Neural crest cell (in vitro differentiated cells): ENCODE data around the gene RERE. TPM values are rescaled to one million over a fixed set of nuclear protein-coding genes. Genes with fewer than 3 reads are reported as not detected.

Experiments used
- DNase-seq: peaks from one replicate; pipeline ENCODE4 v3.0.0; 2021; ENCODE audit warnings: low read depth, mixed read lengths, low spot score
- H3K27ac Mint-ChIP-seq: one replicate; pipeline ENCODE4 v1.8.0; 2021; ENCODE audit warnings: mild to moderate bottlenecking, mixed read lengths; ENCODE audit not compliant: unreplicated experiment
- H3K27me3 Mint-ChIP-seq: 2 replicates; pipeline ENCODE4 v1.8.0; 2021; ENCODE audit warnings: low read depth, mild to moderate bottlenecking, mixed read lengths
- H3K36me3 Mint-ChIP-seq: 2 replicates; pipeline ENCODE4 v1.8.0; 2021; ENCODE audit warnings: low read depth, mild to moderate bottlenecking, mixed read lengths
- H3K4me1 Mint-ChIP-seq: 2 replicates; pipeline ENCODE4 v1.8.0; 2021; ENCODE audit warnings: mixed read lengths
- H3K4me3 Mint-ChIP-seq: one replicate; pipeline ENCODE4 v1.8.0; 2021; ENCODE audit warnings: mild to moderate bottlenecking, mixed read lengths
- H3K9me3 Mint-ChIP-seq: 2 replicates; pipeline ENCODE4 v1.8.0; 2021; ENCODE audit warnings: mixed read lengths
- total RNA-seq: library from RNA; stranded (reverse); gene quantifications from 2 replicates; pipeline ENCODE4 v1.2.1, GENCODE V29; 2021
- TF ChIP-seq, protein P1 (sequence below): fragments of 200-600 bp; sonication (generic); conservative IDR thresholded peaks from 2 replicates; pipeline ENCODE4 v1.5.0; 2021; ENCODE audit warnings: antibody characterized with exemption, mild to moderate bottlenecking

RERE gene
- total RNA-seq, 1 donor from 2014 or later, result 122 TPM

DNA sequence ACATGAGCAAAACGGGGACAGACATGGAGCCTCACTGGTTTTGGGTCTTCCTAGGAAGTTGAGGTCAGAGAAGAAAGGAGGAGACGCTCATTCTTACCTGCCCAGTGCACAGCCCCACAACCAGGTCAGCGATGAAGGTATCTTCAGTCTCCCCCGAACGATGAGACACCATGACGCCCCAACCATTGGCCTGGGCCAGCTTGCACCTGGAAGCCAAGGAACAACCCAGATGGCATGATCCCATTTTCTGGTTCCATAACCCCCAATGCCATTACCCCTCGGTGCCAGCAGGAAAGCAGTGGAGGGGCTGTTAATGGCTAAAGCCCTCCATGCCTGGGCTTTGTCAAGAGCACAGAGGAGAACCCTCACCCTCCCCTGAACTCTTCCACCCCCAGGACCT is 45.7 kb upstream of the RERE start:
- TF ChIP-seq, protein P1, sequence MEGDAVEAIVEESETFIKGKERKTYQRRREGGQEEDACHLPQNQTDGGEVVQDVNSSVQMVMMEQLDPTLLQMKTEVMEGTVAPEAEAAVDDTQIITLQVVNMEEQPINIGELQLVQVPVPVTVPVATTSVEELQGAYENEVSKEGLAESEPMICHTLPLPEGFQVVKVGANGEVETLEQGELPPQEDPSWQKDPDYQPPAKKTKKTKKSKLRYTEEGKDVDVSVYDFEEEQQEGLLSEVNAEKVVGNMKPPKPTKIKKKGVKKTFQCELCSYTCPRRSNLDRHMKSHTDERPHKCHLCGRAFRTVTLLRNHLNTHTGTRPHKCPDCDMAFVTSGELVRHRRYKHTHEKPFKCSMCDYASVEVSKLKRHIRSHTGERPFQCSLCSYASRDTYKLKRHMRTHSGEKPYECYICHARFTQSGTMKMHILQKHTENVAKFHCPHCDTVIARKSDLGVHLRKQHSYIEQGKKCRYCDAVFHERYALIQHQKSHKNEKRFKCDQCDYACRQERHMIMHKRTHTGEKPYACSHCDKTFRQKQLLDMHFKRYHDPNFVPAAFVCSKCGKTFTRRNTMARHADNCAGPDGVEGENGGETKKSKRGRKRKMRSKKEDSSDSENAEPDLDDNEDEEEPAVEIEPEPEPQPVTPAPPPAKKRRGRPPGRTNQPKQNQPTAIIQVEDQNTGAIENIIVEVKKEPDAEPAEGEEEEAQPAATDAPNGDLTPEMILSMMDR, result no peak
- H3K36me3 Mint-ChIP-seq, result peaks cover 32% of the 10 kb centered on the region
- H3K4me3 Mint-ChIP-seq, result no peak overlapping the region
- H3K9me3 Mint-ChIP-seq, result no peaks in the 10 kb centered on the region
- H3K27ac Mint-ChIP-seq, result no peak overlapping the region
- DNase-seq, result no peak
- no peaks in the 10 kb centered on the region for H3K27me3 Mint-ChIP-seq
- H3K4me1 Mint-ChIP-seq, result peaks cover 21% of the 10 kb centered on the region

DNA sequence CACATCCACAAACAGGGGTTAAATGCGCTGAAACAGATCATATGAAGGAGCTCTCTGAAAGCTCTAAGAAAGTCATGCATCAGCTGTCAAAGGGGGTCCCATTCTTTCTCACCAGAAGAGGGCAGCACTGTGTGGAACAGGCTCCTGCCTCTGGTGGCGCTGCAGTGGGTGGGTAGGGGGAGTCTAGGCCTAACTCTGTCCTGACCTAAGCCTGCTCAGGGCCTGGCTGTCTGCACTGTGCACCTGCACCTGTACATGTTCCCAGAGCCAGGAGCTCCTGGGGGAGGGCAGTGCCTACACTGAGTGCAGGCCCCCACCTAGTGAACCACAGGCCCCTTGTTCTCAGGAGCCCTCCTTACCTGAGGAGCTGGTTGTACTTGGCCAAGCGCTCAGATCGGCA is 45.1 kb upstream of the RERE start:
- TF ChIP-seq, protein P1, result peak; percentile 69
- peaks cover 24% of the 10 kb centered on the region for H3K4me1 Mint-ChIP-seq
- H3K4me3 Mint-ChIP-seq, result no peak overlapping the region
- no peaks in the 10 kb centered on the region for H3K27me3 Mint-ChIP-seq
- peak; percentile 60 for DNase-seq
- peaks cover 34% of the 10 kb centered on the region for H3K36me3 Mint-ChIP-seq
- H3K9me3 Mint-ChIP-seq, result no peaks in the 10 kb centered on the region
- H3K27ac Mint-ChIP-seq, result no peak overlapping the region

DNA sequence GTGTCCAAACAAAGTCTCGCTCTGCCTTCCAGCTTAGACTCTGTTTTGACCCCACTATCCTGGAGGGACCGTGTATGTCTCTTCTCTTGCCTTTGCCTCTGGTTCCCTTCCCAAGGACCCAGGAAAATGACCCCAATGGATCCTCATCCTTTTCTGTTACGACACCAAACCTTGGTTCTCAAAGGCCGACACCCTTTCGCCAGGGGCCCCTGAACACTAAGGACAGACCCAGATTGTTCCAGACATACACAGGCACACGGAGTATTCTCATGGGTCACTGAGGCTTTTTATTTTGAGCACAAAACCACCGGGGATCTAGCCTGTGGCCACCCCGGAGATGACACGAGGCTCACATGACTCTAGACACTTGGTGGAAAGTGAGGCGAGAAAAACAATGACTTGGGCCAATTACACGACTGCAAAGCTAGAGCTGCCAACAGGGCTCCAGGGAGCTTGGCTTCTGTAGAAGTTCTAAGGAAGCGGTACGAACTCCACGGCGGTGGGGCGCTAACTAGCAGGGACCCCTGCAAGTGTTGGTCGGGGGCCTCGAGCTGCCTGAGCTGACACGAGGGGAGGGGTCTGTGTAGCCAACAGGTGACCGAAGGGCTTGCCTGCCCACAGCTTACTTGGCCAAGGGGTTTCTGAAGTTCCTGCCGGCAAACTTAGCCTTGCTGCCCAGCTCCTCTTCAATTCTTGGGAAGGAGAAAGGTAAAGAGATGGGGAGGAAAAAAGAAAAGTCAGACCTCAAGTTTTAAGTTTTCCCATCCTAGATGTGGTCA is 43.5 kb upstream of the RERE start:
- DNase-seq, result no peak

DNA sequence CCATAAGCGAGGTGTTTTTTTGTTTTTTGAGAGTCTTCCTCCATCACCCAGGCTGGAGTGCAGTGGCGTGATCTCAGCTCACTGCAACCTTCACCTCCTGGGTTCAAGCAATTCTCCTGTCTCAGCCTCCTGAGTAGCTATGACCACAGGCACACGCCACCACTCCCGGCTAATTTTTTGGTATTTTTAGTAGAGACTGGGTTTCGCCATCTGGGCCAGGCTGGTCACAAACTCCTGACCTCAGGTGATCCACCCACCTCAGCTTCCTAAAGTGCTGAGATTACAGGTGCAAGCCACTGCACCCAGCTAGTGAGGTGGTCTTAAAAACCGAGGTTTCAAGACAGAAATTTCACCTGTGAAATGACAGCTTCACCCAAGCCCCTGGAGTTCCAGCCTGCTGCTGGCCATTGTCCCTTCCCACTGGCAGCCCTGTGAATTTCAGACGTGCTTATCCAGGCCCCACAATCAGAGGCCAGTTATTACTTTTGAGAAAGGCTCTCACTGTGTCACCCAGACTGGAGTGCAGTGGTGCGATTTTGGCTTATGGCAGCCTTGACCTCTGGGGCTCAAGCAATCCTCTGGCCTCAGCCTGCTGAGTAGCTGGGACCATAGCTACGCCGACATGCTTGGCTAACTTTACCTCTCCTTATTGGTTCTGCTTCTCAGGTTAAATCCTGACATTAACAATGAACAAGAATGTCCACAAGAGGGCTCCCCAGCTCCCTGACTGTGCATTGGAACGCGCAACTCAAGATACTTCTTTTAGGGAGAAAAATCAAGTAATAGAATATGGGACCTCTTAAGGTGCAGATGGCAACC is 41.7 kb upstream of the RERE start:
- no peak overlapping the region for H3K27ac Mint-ChIP-seq
- H3K4me1 Mint-ChIP-seq, result peaks cover 24% of the 10 kb centered on the region
- peak; percentile 54 for DNase-seq
- no peaks in the 10 kb centered on the region for H3K27me3 Mint-ChIP-seq
- H3K36me3 Mint-ChIP-seq, result peaks cover 30% of the 10 kb centered on the region
- no peaks in the 10 kb centered on the region for H3K9me3 Mint-ChIP-seq
- TF ChIP-seq, protein P1, result peak; percentile 77
- H3K4me3 Mint-ChIP-seq, result peak overlapping the region; percentile 28

More for the DNA sequence above, 43.5 kb upstream of the RERE start:
- no peaks in the 10 kb centered on the region for H3K27me3 Mint-ChIP-seq
- peaks cover 24% of the 10 kb centered on the region for H3K4me1 Mint-ChIP-seq
- H3K9me3 Mint-ChIP-seq, result no peaks in the 10 kb centered on the region
- H3K27ac Mint-ChIP-seq, result peak overlapping the region; percentile 12
- H3K4me3 Mint-ChIP-seq, result no peak overlapping the region
- TF ChIP-seq, protein P1, result no peak
- peaks cover 30% of the 10 kb centered on the region for H3K36me3 Mint-ChIP-seq

DNA sequence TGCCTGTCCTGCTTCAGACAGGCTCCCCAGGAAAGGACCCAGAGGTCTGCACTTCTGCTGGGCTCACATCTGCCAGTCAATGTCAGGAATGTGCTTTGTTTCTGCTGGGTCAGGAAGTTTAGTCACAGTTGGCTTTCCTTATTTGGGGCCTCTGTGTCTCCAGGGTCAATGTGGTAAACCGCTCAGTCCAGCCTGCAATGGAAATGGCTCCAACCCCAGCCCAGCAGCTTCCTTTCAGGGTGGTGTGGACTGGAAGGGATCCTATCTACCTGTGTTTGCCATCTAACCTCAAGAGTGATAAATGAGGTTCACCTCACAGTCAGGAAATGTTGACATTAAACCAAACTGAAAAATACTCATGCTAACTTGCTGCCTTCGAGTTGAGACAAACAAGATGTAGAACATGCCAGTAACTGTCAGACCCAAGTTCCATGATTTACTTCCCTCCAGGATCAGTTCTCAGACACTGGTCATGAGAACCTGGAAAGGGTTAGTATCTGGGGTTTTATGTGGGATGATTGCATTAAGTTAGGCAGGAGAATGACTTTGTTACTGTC is 40.8 kb upstream of the RERE start:
- Mint-ChIP-seq H3K4me1 (peaks cover 24% of the 10 kb centered on the region), H3K4me3 (peak overlapping the region; percentile 52), H3K27ac (peak overlapping the region; percentile 67), H3K36me3 (peaks cover 29% of the 10 kb centered on the region), H3K27me3 (no peaks in the 10 kb centered on the region), H3K9me3 (no peaks in the 10 kb centered on the region)
- TF ChIP-seq, protein P1, result no peak
- DNase-seq, result no peak
